NCI-H748 (cell line): ENCODE results near the gene FOSL2.

ENCODE experiments used
- DNase-seq: peaks from one replicate; lab custom pipeline; 2025; ENCODE audit not compliant: unreplicated experiment; lab: John Stamatoyannopoulos, UW

The FOSL2 gene

DNA sequence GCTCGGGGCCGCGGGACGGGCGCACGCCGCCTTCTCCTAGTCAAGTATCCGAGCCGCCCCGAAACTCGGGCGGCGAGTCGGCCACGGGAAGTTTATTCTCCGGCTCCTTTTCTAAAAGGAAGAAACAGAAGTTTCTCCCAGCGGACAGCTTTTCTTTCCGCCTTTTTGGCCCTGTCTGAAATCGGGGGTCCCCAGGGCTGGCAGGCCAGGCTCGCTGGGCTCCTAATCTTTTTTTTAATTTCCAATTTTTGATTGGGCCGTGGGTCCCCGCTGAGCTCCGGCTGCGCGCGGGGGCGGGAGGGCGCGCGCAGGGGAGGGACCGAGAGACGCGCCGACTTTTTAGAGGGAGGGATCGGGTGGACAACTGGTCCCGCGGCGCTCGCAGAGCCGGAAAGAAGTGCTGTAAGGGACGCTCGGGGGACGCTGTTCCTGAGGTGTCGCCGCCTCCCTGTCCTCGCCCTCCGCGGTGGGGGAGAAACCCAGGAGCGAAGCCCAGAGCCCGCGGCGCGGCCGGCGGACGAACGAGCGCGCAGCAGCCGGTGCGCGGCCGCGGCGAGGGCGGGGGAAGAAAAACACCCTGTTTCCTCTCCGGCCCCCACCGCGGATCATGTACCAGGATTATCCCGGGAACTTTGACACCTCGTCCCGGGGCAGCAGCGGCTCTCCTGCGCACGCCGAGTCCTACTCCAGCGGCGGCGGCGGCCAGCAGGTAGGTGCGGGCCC is 617 bp downstream of the FOSL2 start:
- DNase-seq, result peak; percentile 76

DNA sequence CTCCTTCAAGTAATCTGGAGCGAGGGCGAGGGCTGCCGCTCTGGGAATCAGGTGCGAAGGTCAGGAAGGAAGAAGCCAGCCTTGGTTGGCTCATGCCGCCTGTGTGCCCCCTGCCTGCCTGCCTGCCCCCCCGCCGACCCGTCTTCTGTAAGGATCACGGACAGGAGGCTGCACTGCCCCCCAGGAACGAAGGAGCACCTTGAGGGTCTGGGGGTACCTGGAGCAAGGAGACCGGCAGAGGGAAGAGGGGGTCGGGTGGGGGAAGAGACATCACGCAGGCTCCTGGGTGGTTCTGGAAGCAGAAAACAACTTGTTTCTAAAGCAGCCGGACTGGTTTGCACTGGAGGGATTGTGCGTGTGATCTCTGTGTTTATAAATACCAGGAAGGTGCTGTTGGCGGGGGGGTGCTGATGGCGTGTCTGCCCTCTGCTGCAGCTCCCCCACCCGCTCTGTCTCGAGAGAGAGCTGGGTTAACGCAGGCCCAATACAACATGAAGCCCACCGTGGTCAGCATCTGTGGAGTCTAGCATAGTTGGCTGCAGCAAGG is 1.7 kb downstream of the FOSL2 start:
- peak; percentile 38 for DNase-seq

DNA sequence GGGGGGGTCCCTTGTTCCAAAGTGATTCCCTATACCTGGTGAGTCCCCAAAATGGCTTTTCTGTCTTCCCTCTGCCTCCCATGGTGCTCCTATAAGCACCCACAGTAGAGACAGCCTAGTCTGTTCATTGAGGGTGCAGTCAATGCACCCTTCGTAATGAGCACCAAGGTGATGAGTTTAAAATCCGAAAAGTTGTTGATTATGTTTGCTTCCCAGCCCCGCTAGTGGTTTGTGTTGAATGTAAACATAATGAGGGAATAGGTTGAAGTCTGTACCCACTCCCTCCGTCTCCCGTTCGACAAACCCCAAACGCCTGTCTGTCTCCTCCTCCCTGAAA is 2.3 kb downstream of the FOSL2 start:
- no peak for DNase-seq

DNA sequence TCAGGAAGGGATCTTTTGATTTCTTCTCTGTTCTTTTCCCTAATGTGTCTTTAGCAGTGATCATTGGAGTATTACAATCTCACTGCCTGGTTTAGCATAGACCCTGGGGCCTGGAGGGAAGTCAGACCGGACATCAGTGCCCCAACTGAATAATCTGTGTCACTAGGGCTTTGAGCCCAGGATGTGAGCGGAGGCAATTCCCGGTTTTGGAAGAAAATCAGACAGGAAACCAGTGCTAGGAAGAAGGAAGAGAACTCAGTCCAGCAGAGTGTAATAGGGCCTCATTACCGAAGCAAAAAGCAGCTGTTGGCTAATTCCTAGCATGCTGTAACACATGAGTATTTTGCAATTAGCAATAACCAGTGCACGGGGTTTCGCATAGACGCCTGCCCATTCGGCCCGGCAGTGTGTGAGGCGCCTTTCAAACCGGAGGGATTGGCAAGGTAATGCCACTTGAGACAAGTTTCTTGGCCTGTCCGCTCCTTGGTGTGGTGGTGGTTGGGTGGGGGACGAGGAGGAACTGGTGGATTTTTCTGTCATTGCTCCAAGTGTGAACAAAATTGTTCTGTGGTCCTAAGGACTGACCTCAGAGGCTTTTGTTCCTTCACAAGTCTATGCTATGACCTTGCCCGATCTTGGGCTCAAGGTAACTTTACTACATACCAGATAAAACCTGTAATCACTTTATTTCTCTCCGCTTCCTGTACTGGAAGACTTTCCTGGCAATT is 2.8 kb downstream of the FOSL2 start:
- peak; percentile 12 for DNase-seq

DNA sequence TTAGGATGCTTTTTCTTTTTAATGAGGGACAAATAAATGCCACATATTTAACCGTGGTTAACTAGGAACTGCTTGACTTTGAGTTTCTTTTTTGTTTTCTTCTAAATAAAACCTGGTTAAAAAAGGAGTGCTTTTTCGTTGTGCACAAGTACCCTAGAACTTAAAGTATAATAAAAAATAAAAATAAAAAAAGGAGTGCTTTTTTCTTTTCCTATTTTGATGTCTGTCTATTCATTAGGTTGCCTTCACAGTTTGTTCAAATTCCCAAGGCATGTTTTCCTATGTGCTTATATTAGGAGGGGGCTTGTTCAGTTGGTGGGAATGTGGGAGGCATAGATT is 4.4 kb downstream of the FOSL2 start:
- no peak for DNase-seq

DNA sequence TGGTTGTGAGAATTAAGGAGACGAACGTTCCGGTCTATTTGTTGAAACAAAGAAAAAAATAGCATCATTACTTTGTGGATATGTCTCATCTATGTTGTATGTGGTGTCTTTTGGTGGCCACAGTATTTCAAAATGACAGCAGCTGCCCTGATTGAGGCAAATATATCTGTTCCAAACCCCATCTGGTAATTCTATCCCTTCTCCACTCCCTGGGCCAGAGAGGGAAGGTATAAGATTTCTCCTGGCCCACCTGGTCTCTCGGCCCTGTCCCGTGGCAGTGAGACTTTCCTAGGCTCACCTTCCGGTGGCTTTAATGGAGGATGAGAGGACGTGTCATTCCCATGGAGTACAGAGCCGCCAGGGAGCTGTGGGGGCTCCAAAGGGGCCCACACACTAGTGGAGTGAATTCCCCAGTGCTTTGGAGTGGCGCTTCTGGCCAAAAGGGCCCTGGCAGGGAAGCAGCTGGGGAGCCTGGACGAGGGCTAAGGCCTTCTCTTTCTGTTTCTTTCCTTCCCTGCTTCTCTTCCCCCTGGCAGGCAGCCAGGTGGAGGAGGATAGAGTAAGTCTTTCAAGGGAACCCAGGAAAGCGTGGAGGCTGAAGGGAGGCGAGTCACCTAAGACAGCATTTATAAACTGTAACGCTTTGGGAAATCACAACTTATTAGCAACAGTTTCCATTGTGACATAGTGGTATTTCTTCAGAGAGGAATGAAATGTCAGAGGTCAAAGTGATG is 5.6 kb downstream of the FOSL2 start:
- no peak for DNase-seq

DNA sequence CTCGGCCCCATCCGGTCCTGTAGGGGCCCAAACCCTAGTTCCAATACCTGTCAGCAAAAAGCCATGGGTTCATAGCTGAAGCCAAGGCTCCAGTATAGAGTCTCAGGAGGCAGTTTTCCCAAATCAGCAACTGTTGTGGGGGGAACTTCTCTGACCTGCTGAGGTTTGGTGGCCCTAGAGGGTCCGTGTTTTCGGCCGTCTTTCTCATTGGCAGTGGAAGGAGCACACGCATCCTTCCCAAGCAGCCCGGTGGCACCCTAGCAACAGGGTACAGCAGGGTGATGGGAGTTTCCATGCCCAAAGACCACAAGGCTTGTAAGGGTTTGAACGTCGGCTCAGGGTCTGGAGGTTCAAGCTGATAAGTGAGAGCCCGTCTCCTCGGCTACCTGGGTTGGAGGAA is 6.6 kb downstream of the FOSL2 start:
- no peak for DNase-seq

DNA sequence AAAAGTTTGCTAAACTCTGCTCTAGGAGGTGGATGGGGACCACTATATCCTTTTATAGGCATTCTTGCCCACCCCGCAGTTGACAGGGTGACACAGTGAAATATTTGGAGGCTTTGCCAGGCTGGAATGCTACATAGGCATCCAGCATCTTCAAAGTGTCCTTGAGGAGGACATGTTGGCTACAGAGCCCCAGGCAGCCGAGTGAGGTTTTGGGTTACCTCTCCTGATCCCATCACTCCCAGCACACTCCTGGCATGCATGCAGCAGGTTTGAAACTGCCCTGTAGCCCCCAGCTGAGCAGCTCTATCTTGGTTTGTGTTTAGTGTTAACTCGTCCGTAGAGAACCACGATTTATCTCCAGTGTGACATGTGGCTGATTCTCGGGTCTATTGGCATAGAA is 7.3 kb downstream of the FOSL2 start:
- no peak for DNase-seq

DNA sequence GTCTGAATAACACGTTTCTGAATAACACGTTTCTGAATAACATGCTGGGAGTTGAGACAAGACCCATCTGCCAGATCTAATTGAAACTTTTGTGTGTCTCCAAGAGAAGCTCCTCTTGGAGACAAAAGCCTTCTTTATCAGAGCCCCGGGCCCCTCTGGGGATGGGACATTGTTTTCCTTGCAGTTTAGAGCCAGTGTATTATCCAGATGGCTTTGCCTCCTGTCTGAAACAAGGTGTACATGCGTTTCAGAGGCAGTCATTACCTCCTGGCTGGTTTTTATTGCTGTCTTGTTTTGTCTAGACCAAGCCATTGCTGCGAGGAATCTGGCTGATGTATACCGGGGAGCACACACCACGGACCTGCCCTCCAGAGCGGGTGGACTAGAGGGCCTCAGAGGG is 7.8 kb downstream of the FOSL2 start:
- no peak for DNase-seq

DNA sequence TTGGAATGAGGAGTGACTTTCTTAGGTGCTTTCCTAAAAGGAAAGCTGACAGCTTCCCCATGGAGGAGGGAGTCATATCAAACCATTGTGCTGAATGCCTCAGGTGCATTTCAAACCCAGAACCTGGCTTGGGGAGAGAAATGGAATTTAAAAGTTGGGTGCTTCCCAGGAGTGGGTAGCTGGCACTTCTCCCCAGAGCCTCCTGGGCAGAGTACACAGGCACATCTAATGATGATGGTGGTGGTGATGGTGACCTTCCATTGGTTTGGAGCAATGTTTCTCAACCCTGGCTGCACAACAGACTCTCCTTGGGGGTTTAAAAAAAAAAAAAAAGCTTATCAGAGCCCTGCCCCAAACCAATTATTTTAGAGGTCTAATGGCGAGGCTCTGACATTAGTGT is 8.3 kb downstream of the FOSL2 start:
- no peak for DNase-seq

DNA sequence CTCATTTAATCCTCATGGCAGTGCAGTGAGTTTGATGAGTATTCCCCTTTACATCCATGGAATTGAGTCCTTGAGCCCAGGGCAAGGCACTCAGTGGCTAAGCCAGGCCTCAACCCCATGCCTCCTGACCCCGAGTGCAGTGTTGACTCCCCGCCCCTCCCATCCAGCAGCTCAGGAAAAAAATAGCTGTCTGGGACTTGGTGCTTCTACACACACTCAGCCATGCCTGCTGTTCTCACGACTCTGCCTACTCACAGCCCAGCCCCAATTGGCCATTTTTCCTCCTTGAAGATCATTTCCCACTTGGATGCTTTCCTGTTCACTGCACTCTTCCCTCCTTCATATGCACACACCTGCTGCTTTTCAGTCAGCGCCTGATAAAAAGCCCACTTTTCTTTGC is 8.8 kb downstream of the FOSL2 start:
- no peak for DNase-seq

DNA sequence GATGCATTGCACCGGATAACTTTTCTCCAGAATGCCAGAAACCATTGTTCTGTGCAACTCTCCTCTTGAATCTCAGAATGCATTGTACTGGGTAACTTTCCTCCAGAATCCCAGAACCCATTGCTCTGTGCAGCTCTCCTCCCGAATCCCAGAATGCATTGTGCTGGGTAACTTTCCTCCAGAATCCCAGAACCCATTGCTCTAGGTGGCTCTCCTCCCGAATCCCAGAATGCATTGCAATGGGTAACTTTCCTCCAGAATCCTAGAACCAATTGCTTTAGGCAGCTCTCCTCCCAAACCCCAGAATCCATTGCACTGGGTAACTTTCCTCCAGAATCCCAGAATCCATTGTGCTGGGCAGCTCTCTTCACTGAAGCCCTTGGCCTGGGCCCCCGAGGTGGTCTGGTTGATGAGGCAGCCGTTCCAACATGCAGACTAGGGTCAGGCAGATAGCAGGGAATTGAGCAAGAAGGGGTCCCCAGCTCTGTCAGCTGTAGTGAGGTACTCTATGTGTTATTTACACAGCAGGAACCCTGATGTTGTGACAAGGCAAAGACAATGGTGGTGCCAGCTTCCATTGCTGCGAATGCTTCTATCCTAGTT is 9.4 kb downstream of the FOSL2 start:
- DNase-seq, result no peak

DNA sequence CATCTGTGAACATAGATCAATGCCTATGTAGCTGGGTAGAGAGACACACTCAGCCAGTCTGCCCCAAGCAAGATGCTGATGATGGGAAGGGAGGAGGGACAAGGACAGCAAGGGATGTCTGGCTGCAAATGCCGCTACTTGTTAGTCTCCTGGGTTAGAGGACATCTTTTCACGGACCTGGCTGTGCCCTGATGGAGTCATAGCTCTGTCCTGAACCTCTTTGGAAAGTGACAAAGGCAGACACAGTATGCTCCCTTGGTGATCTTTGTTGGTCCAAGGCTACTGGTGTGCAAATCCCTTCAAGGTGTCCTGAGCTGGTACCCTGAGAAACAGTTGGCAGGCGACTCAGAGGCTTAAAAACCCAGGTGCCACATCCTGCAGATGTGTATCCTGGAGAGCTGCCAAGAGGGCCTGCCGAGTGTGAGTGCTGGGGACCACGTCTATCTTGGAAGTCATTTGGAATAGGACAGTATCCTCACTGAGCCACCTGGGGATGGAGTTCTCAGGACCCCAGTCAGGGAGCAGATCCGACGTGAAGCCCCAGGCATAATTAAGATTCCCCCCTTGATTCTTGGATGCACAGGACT is 10.8 kb downstream of the FOSL2 start:
- peak; percentile 69 for DNase-seq

DNA sequence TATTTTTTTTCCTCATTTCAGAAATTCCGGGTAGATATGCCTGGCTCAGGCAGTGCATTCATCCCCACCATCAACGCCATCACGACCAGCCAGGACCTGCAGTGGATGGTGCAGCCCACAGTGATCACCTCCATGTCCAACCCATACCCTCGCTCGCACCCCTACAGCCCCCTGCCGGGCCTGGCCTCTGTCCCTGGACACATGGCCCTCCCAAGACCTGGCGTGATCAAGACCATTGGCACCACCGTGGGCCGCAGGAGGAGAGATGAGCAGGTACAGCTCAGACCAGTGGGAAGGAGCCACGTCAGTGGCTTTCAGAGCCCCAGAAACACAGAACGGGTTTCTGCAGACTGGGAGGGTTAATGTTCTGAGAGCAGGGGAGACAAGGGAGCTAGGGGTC is 11.4 kb downstream of the FOSL2 start:
- no peak for DNase-seq

DNA sequence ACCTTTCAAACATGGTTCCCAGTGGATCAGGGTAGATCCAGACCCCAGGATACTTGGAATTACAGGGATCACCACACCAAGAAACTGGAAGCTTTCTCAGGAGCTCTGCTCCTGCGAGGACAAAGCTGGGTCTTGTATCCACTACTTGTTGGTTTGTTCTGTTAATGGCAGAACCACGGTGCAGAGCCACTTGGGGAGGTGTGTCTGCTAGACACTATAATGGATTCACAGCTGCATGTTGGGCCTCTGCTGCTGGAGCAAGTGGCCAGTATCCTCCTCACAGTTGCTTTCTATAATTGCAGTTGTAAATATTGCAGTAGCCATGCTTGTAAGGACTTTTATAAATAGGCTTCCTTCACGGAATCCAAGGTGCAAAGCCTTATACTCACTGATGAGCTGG is 12.9 kb downstream of the FOSL2 start:
- DNase-seq, result no peak

DNA sequence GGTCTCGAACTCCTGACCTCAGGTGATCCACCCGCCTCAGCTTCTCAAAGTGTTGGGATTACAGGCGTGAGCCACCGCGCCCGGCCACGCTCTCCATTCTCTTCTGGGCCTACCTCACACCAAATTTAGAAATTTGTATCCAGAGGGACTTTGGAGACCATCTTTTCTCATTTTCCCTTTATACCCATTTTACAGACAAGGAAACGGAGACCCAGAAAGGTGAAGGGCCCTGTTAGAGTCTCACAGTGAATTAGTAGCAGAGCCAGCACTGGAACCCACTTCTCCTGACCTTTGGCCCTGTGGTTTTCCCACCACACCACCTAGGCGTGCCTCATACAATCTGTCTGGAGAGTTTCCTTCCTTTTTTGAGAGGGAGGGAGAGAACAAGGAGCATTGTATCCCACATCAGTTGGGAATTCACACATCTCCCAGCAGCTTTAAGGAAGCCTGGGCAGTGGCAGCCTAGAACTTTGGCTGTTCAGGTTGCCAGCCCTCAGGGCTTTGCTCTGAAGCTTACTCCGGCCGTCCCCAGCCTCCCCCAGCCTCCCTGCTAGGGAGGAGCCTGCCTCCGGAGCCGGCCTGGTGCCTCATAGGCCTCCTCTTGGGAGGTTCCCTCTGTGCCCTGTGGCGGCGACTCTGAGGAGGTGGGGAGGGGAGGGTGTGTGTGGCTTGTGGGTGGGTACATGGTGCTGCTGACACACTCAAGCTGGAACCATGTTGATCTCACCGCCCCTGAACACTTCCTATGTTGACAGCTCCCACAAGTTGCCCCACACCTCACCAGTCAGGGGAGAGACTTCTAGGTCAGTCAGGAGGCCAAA is 13.8 kb downstream of the FOSL2 start:
- DNase-seq, result no peak

DNA sequence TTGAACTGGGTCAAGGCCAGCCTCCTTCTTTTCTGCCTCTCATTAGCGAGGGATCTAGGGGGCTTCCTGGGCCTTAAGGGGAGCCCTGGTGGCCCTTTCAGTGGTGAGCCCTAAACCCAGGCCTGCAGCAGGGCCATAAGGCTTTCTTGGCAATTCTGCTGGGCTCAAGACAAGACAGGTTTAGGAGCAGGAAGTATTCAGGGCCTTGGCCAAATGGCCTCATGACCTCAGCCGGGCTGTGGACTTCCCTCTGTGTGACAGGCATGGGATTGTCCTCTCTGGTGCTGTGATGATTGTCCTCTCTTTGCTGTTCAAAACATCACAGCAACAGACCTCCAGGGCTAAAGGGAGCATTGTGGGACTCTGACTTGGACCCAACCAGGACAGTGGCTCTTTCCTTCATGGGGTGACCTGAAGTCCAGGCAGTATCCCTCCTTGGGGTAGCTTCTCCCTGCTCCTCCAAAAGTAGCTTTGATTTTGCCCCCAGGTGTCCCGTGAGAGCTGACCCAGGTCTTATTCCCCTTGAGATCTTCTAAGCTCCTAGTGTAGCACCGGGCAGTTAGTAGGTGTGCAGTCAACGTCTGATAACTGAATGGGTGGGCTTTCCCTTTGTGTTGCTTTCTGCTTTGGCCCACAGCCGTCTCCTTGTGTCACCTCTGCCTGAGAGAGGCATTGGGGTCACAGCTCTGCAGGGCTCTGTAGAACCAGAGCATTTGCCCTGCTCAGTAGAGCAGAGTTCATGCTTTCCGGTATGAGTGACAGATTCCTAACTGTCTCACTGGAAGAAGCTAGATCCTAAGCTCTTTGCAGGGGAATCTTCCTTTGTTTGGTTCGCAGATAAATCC is 14.7 kb downstream of the FOSL2 start:
- DNase-seq, result no peak

DNA sequence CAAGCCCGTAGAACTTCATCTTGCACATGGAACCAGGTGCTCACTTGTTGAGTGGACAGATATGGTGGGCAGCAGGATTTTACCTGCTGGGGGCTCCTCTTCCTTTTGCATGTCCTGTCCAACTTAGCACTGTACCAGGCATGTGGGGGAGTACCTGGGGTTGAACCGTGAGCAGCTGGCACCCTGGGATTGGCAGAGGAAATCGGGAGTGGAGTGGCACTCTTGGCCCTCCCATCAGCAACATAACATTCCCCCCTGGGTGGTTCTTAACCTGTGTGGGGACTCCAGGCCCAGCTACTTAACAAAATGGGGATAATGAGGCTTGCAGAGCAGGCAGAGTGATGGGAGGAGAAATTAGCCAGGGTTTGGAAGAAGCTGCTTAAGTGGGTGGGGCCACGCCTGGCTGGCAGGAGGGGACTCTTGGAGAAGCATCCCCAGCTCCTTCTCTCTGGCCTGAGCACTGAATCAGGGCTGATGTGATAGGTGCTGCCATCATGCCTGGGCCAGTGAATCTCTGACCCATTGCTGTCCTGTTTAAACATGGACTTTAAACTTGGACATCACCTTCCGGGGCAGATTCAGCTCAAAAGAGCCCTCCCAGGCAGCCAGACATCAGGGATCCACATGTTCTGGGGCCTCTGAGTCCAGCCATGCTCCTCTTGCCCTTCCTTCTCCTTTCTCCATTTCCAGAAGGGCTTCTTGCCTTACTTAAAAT is 15.5 kb downstream of the FOSL2 start:
- DNase-seq, result no peak
